Measurements from ENCODE around the gene CLP1. TPM values are rescaled to one million over a fixed set of nuclear protein-coding genes. Genes with fewer than 3 reads are reported as not detected.
A peak's percentile ranks its signal among the peaks of the same experiment; 100 is the strongest.

The CLP1 gene
- total and polyA plus RNA-seq, 12 donors, result 2.9 to 9.0 (median 7.1) TPM

DNA sequence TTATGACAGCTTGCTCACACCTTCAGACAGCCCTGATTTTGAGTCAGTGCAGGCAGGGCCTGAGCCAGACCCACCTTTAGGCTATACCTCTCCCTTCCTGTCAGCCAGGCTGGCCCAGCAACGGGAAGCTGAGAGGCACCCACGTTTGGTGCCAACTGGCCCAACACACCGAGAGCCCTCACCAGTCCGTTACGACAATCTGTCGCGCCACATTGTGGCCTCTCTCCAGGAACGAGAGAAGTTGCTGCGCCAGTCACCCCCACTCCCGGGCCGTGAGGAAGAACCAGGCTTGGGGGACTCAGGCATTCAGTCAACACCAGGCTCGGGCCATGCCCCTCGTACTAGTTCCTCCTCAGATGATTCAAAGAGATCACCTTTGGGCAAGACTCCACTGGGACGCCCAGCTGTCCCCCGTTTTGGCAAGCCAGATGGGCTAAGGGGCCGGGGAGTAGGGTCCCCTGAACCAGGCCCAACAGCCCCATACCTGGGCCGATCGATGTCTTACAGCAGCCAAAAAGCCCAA is 41.3 kb downstream of the CLP1 start:
- intact Hi-C loops (cut with DNase I), result no loop called here
- Histone ChIP-seq H3K27me3 (no peaks in the 10 kb centered on the region), H3K9me3 (no peaks in the 10 kb centered on the region), H3K27ac (no peak overlapping the region), H3K4me3 (no peak overlapping the region), H3K36me3 (peaks cover 0 to 100% (median 64%) of the 10 kb centered on the region in 9 donors), H3K4me1 (no peaks in the 10 kb centered on the region)
- 87 to 90% methylated on average over 18 of the region's 18 CpGs for WGBS, 2 donors
- ATAC-seq, result peak in 4 of 8 donors; percentile 12 to 39 (median 22)
- TF ChIP-seq, protein P1, sequence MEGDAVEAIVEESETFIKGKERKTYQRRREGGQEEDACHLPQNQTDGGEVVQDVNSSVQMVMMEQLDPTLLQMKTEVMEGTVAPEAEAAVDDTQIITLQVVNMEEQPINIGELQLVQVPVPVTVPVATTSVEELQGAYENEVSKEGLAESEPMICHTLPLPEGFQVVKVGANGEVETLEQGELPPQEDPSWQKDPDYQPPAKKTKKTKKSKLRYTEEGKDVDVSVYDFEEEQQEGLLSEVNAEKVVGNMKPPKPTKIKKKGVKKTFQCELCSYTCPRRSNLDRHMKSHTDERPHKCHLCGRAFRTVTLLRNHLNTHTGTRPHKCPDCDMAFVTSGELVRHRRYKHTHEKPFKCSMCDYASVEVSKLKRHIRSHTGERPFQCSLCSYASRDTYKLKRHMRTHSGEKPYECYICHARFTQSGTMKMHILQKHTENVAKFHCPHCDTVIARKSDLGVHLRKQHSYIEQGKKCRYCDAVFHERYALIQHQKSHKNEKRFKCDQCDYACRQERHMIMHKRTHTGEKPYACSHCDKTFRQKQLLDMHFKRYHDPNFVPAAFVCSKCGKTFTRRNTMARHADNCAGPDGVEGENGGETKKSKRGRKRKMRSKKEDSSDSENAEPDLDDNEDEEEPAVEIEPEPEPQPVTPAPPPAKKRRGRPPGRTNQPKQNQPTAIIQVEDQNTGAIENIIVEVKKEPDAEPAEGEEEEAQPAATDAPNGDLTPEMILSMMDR (IDR thresholded peaks at IDR 0.05), result no peak
- no peak for DNase-seq

DNA sequence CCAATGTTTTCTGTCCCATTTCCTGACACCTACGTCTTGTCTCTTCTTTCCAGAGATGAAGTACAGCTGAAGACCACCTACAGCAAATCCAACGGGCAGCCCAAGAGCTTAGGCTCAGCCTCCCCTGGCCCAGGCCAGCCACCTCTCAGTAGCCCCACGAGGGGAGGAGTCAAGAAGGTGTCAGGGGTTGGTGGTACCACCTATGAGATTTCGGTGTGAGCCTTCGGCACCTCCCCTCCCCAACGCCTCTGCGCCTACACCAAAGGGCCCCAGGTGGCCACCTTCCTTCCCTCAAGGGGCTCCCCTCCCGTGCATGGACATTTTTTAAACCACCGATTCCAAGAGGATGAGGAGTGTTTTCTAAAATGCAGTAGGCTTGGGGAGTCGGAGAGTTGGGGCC is 42.3 kb downstream of the CLP1 start:
- intact Hi-C loops (cut with DNase I), result no loop called here
- ATAC-seq (no peak), DNase-seq (no peak)
- H3K36me3 ChIP-seq, result peaks cover 0 to 100% (median 63%) of the 10 kb centered on the region in 9 donors
- WGBS, 2 donors, result 88 to 89% methylated on average over 10 of the region's 10 CpGs
- H3K4me3 ChIP-seq, result no peak overlapping the region
- no peaks in the 10 kb centered on the region for H3K9me3 ChIP-seq
- TF ChIP-seq, protein P1 (IDR thresholded peaks at IDR 0.05), result no peak
- H3K27ac ChIP-seq, result no peak overlapping the region
- no peaks in the 10 kb centered on the region for H3K4me1 ChIP-seq
- H3K27me3 ChIP-seq, result no peaks in the 10 kb centered on the region

DNA sequence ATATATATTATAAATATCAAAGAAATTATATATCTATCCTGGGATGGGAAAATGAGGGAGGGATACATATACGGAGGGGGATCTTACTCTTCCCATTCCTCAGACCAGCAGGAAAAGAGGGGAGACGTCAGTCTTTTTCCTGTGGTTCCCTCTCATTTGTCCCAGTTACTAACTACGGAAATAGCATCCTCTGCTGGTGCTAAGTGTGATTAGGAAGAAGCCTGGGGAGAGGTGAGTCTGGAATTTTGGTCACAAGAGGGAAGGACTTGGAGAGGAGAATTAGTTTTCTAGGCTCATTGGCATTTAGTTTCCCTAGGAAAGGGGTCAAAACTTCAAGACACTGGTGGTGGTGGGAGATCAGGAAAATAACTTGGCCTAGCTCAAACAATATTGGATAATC is 42.9 kb downstream of the CLP1 start:
- H3K4me1 ChIP-seq, result no peaks in the 10 kb centered on the region
- TF ChIP-seq, protein P1 (IDR thresholded peaks at IDR 0.05), result no peak
- DNase-seq, result no peak
- no peak overlapping the region for H3K4me3 ChIP-seq
- H3K27me3 ChIP-seq, result no peaks in the 10 kb centered on the region
- WGBS, 2 donors, result 56 to 71% methylated on average over 3 of the region's 3 CpGs
- intact Hi-C loops (cut with DNase I), result no loop called here
- no peak for ATAC-seq
- no peaks in the 10 kb centered on the region for H3K9me3 ChIP-seq
- no peak overlapping the region for H3K27ac ChIP-seq
- peaks cover 0 to 100% (median 57%) of the 10 kb centered on the region in 9 donors for H3K36me3 ChIP-seq

DNA sequence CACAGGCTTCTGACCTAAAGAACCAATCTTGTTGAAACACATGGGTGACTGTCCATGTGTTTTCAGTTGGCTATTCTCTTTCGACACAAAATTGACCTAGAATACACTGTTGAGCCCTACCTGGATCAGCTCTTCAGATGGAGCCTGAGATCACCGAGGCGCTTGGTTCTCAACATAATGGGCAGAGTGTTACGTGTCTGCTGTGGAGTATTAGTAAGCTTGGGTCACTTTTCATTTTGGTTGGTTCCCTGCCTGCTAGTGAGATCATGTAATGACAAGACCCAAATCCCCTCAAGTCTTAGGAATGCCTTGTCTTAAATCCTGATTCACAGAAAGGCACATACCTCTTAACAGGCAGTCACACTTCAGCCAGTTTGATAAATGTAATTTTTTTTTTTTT is 45.8 kb downstream of the CLP1 start:
- Histone ChIP-seq H3K36me3 (peaks cover 0 to 98% (median 33%) of the 10 kb centered on the region in 9 donors), H3K27ac (no peak overlapping the region), H3K4me3 (no peak overlapping the region), H3K4me1 (peaks cover 0 to 8% (median 0%) of the 10 kb centered on the region in 9 donors), H3K9me3 (no peaks in the 10 kb centered on the region), H3K27me3 (no peaks in the 10 kb centered on the region)
- 95% methylated on average over 4 of the region's 4 CpGs for WGBS, 2 donors
- TF ChIP-seq, protein P1 (IDR thresholded peaks at IDR 0.05), result no peak
- DNase-seq, result no peak
- ATAC-seq, result no peak
- intact Hi-C loops (cut with DNase I), result no loop called here

All from heart right ventricle (tissue), 16 donors.